H9 (cell line): ENCODE data around the gene SLC16A11. TPM values are rescaled to one million over a fixed set of nuclear protein-coding genes. Genes with fewer than 3 reads are reported as not detected.

ENCODE experiments used
- DNase-seq: peaks from one replicate; pipeline ENCODE4 v3.0.0-alpha.2; 2017
- H2AFZ ChIP-seq: one replicate; pipeline ENCODE4 v1.6.1; 2013; ENCODE audit warnings: mild to moderate bottlenecking, low read length, control low read depth, moderate library complexity
- H2AK5ac ChIP-seq: 2 replicates; pipeline ENCODE4 v1.6.1; 2013; ENCODE audit warnings: low read length, control low read depth, mixed read lengths; ENCODE audit not compliant: insufficient read length
- H2BK120ac ChIP-seq: one replicate; pipeline ENCODE4 v1.6.1; 2013; ENCODE audit warnings: low read depth, mild to moderate bottlenecking, low read length, control low read depth, inconsistent platforms; ENCODE audit not compliant: poor library complexity, severe bottlenecking
- H2BK12ac ChIP-seq: 2 replicates; pipeline ENCODE4 v1.6.1; 2013; ENCODE audit warnings: low read length, control low read depth, mixed read lengths, low read depth; ENCODE audit not compliant: insufficient read length
- H2BK15ac ChIP-seq: 2 replicates; pipeline ENCODE4 v1.6.1; 2013; ENCODE audit warnings: low read depth, low read length, control low read depth
- H2BK20ac ChIP-seq: one replicate; pipeline ENCODE4 v1.6.1; 2013; ENCODE audit warnings: low read depth, mild to moderate bottlenecking, low read length, control low read depth, inconsistent platforms; ENCODE audit not compliant: poor library complexity, severe bottlenecking
- H2BK5ac ChIP-seq: 2 replicates; pipeline ENCODE4 v1.6.1; 2013; ENCODE audit warnings: low read length, control low read depth, mixed read lengths; ENCODE audit not compliant: insufficient read length
- H3K14ac ChIP-seq: 2 replicates; pipeline ENCODE4 v1.6.1; 2013; ENCODE audit warnings: low read length, control low read depth; ENCODE audit not compliant: insufficient read depth
- H3K18ac ChIP-seq: 2 replicates; pipeline ENCODE4 v1.6.1; 2013; ENCODE audit warnings: low read depth, mild to moderate bottlenecking, mixed read lengths, low read length, control low read depth; ENCODE audit not compliant: insufficient read length
- H3K23ac ChIP-seq: 2 replicates; pipeline ENCODE4 v1.6.1; 2013; ENCODE audit warnings: low read length, control low read depth, mixed read lengths, low read depth; ENCODE audit not compliant: insufficient read length
- H3K23me2 ChIP-seq: 2 replicates; pipeline ENCODE4 v1.6.1; 2013; ENCODE audit warnings: low read depth, mild to moderate bottlenecking, mixed read lengths, low read length, control low read depth; ENCODE audit not compliant: insufficient read length, poor library complexity, severe bottlenecking
- H3K27ac ChIP-seq: 2 replicates; pipeline ENCODE4 v1.5.1; 2013; ENCODE audit warnings: low read length, control low read depth, mixed read lengths, low read depth; ENCODE audit not compliant: insufficient read length
- H3K27me3 ChIP-seq: 2 replicates; pipeline ENCODE4 v1.6.1; 2013; ENCODE audit warnings: low read length, control low read depth, inconsistent platforms; ENCODE audit not compliant: insufficient read depth
- H3K4ac ChIP-seq: 2 replicates; pipeline ENCODE4 v1.6.1; 2013; ENCODE audit warnings: low read depth, mild to moderate bottlenecking, control low read depth, inconsistent platforms, low read length, moderate library complexity
- H3K4me1 ChIP-seq: 2 replicates; pipeline ENCODE4 v1.6.1; 2013; ENCODE audit warnings: low read length, control low read depth, inconsistent platforms; ENCODE audit not compliant: insufficient read depth
- H3K4me2 ChIP-seq: 2 replicates; pipeline ENCODE4 v1.6.1; 2013; ENCODE audit warnings: low read length, control low read depth, mixed read lengths; ENCODE audit not compliant: insufficient read length, insufficient read depth
- H3K56ac ChIP-seq: 2 replicates; pipeline ENCODE4 v1.6.1; 2013; ENCODE audit warnings: low read depth, mild to moderate bottlenecking, mixed read lengths, low read length, control low read depth; ENCODE audit not compliant: insufficient read length
- H3K79me1 ChIP-seq: 2 replicates; pipeline ENCODE4 v1.6.1; 2013; ENCODE audit warnings: low read depth, mild to moderate bottlenecking, moderate library complexity, low read length, control low read depth, inconsistent platforms; ENCODE audit not compliant: insufficient read depth, poor library complexity, severe bottlenecking
- H3K79me2 ChIP-seq: 2 replicates; pipeline ENCODE4 v1.6.1; 2013; ENCODE audit warnings: low read length, control low read depth, inconsistent platforms; ENCODE audit not compliant: insufficient read depth
- H3K9ac ChIP-seq: 2 replicates; pipeline ENCODE4 v1.6.1; 2013; ENCODE audit warnings: low read length, control low read depth, mixed read lengths; ENCODE audit not compliant: insufficient read length; ENCODE audit errors: extremely low read depth
- H3K9me3 ChIP-seq: one replicate; pipeline ENCODE4 v1.6.1; 2013; ENCODE audit warnings: low read depth, low read length, inconsistent platforms; ENCODE audit not compliant: control insufficient read depth
- H3T11ph ChIP-seq: one replicate; pipeline ENCODE4 v1.6.1; 2013; ENCODE audit warnings: mild to moderate bottlenecking, low read length, control low read depth, inconsistent platforms
- H4K20me1 ChIP-seq: one replicate; pipeline ENCODE4 v1.6.1; 2013; ENCODE audit not compliant: control insufficient read depth, insufficient read length, insufficient read depth
- H4K5ac ChIP-seq: 2 replicates; pipeline ENCODE4 v1.6.1; 2013; ENCODE audit warnings: low read depth, mild to moderate bottlenecking, mixed read lengths, low read length, control low read depth; ENCODE audit not compliant: insufficient read length
- H4K8ac ChIP-seq: replicated peaks from 2 replicates; pipeline ENCODE4 v1.6.1; 2013; ENCODE audit warnings: low read length, control low read depth, mixed read lengths, low read depth; ENCODE audit not compliant: insufficient read length
- H4K91ac ChIP-seq: 2 replicates; pipeline ENCODE4 v1.6.1; 2013; ENCODE audit warnings: low read depth, mild to moderate bottlenecking, moderate library complexity, mixed read lengths, low read length, control low read depth; ENCODE audit not compliant: insufficient read length
- H3K27ac Mint-ChIP-seq, 3 experiments: 2 replicates in 2 of 3; 3 replicates in 1 of 3; pipeline ENCODE4 v1.8.0; 2020 to 2021; ENCODE audit warnings: mixed read lengths in 3 of 3, mild to moderate bottlenecking in 1 of 3, moderate library complexity in 1 of 3
- H3K27me3 Mint-ChIP-seq: 2 replicates; pipeline ENCODE4 v1.8.0; 2021; ENCODE audit warnings: low read depth, mild to moderate bottlenecking, moderate library complexity, mixed read lengths
- H3K36me3 Mint-ChIP-seq, 3 experiments: 2 replicates in 2 of 3; 3 replicates in 1 of 3; pipeline ENCODE4 v1.8.0; 2020 to 2021; ENCODE audit warnings: low read depth in 3 of 3, mixed read lengths in 3 of 3; ENCODE audit not compliant: insufficient read depth in 1 of 3
- H3K4me1 Mint-ChIP-seq, 2 experiments: 2 replicates each; pipeline ENCODE4 v1.8.0; 2020; ENCODE audit warnings: mixed read lengths in 2 of 2
- H3K4me3 Mint-ChIP-seq, 2 experiments: 2 replicates in 1 of 2; 3 replicates in 1 of 2; pipeline ENCODE4 v1.8.0; 2020 to 2021; ENCODE audit warnings: mild to moderate bottlenecking in 2 of 2, mixed read lengths in 2 of 2, moderate library complexity in 1 of 2
- H3K9me3 Mint-ChIP-seq, 2 experiments: 2 replicates in 1 of 2; 3 replicates in 1 of 2; pipeline ENCODE4 v1.8.0; 2020; ENCODE audit warnings: mild to moderate bottlenecking in 2 of 2, mixed read lengths in 2 of 2, moderate library complexity in 1 of 2
- WGBS: extraction: QIAGEN DNeasy Blood & Tissue Kit; methylation state at CpG from one replicate; pipeline ENCODE4 v1.1.7; 2013; ENCODE audit warnings: missing lambda C conversion rate, low lambda C conversion rate, mixed read lengths; ENCODE audit not compliant: insufficient read length; ENCODE audit errors: extremely low coverage; 5-methylcytosine and 5-hydroxymethylcytosine counted together
- total RNA-seq: library from RNA; stranded (reverse); gene quantifications from 2 replicates; pipeline ENCODE4 v1.2.1, GENCODE V29; 2021
- TF ChIP-seq, protein P1 (sequence below): fragments of 200-600 bp; sonication (generic); conservative IDR thresholded peaks from 3 replicates; pipeline ENCODE4 v1.8.0; 2021; ENCODE audit warnings: antibody characterized with exemption, mild to moderate bottlenecking

Gene SLC16A11
- total RNA-seq, 1 experiment from 2014 or later = 0.13 TPM

DNA sequence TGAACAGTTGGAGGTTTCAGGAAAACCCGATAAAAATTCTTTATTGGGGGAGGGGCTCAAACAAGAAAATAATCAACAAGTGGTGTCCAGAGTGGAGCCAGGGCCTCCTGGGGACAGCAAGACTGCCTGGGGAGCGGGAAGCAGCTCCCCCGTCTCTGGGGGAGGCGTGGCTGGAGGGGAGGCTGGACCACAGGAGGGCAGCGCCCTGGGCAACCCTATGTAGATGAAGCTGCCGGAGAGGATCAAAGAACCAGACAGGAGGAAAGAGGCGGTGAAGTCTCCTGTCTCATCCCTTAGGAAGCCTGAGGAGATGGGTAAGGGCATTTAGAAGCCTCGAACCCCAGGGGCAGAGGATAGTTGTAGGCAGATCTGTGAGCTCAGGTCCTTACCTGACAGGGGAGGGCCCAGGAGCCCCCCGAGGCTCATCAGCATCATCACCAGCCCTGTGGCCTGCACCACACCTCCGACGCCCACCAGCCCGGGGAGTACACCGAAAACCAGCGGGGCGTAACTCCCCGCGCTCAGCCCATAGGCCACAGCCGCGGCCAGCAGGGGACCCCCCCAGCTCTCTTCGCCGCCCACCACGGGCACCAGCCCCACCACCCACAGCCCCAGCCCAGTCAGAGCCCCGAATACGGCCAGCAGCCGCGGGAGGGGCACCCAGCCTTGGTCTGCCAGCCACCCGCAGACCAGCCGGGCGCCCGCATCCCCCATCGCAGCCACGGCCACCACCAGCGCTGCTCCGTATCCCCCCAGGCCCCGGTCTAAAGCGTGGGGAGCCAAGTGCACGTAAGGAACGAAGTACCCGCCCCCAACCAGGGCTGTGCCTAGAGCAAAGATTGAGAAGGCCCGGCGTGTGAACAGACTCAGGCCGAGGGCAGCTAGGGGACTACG, 2.0 kb downstream of the SLC16A11 start:
- Histone ChIP-seq H2BK20ac (no peak overlapping the region), H3K79me2 (no peaks in the 10 kb centered on the region), H3K27ac (no peak overlapping the region), H3K79me1 (no peaks in the 10 kb centered on the region), H3K56ac (no peak overlapping the region), H3K23me2 (peaks cover 33% of the 10 kb centered on the region), H3K4ac (no peak overlapping the region), H3T11ph (no peak overlapping the region), H3K14ac (no peak overlapping the region; the same call in 1 of the 2 replicates), H4K20me1 (no peaks in the 10 kb centered on the region), H4K8ac (no peak overlapping the region), H3K27me3 (peaks cover 6% of the 10 kb centered on the region), H3K4me2 (peak overlapping the region; percentile 77), H2BK120ac (no peak overlapping the region), H3K4me1 (no peaks in the 10 kb centered on the region), H3K18ac (no peak overlapping the region), H2AFZ (no peak overlapping the region), H3K9me3 (no peaks in the 10 kb centered on the region), H2BK15ac (no peak overlapping the region), H4K91ac (no peak overlapping the region), H2BK12ac (no peak overlapping the region), H3K9ac (no peak overlapping the region), H2BK5ac (no peak overlapping the region), H2AK5ac (no peak overlapping the region), H3K23ac (no peak overlapping the region), H4K5ac (no peak overlapping the region)
- no peaks in the 10 kb centered on the region for H3K9me3 Mint-ChIP-seq
- H3K4me3 Mint-ChIP-seq = peak overlapping the region; percentile 56 to 81
- DNase-seq = peak; percentile 76
- WGBS = no CpG with 5 or more reads among the region's 43 CpGs
- no peak overlapping the region for H3K27ac Mint-ChIP-seq
- H3K27me3 Mint-ChIP-seq = peaks cover 84% of the 10 kb centered on the region
- H3K36me3 Mint-ChIP-seq = no peaks in the 10 kb centered on the region; a peak in 1 of 7 replicates
- TF ChIP-seq, protein P1, sequence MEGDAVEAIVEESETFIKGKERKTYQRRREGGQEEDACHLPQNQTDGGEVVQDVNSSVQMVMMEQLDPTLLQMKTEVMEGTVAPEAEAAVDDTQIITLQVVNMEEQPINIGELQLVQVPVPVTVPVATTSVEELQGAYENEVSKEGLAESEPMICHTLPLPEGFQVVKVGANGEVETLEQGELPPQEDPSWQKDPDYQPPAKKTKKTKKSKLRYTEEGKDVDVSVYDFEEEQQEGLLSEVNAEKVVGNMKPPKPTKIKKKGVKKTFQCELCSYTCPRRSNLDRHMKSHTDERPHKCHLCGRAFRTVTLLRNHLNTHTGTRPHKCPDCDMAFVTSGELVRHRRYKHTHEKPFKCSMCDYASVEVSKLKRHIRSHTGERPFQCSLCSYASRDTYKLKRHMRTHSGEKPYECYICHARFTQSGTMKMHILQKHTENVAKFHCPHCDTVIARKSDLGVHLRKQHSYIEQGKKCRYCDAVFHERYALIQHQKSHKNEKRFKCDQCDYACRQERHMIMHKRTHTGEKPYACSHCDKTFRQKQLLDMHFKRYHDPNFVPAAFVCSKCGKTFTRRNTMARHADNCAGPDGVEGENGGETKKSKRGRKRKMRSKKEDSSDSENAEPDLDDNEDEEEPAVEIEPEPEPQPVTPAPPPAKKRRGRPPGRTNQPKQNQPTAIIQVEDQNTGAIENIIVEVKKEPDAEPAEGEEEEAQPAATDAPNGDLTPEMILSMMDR = no peak
- peaks cover 25 to 37% of the 10 kb centered on the region in 2 experiments for H3K4me1 Mint-ChIP-seq
